HG03108 (cell line): Measurements from ENCODE around the gene CCND2.

Experiments used
- ATAC-seq: cut with Tn5 transposase; IDR thresholded peaks from one replicate; pipeline ENCODE4 v1.9.1; 2021; ENCODE audit warnings: moderate library complexity; ENCODE audit not compliant: unreplicated experiment

Gene CCND2

GRCh38 chr12:4276524-4277204, 3.1 kb downstream of the CCND2 start:
- ATAC-seq: peak; percentile 27

GRCh38 chr12:4277205-4277543, 3.6 kb downstream of the CCND2 start:
- ATAC-seq: no peak

GRCh38 chr12:4277857-4278256, 4.3 kb downstream of the CCND2 start:
- no peak for ATAC-seq

- ATAC-seq: no peak
Observed at GRCh38 chr12:4278329-4279197, 5.0 kb downstream of the CCND2 start.

- no peak for ATAC-seq
Observed at GRCh38 chr12:4279198-4279690, 5.7 kb downstream of the CCND2 start.

- ATAC-seq: no peak
Observed at GRCh38 chr12:4280351-4281163, 7.0 kb downstream of the CCND2 start.

GRCh38 chr12:4281173-4281654, 7.7 kb downstream of the CCND2 start:
- ATAC-seq: no peak

GRCh38 chr12:4282103-4282891, 8.7 kb downstream of the CCND2 start:
- no peak for ATAC-seq

- no peak for ATAC-seq
Observed at GRCh38 chr12:4282892-4283511, 9.4 kb downstream of the CCND2 start.

- no peak for ATAC-seq
Observed at GRCh38 chr12:4283512-4284255, 10.1 kb downstream of the CCND2 start.

GRCh38 chr12:4284306-4284705, 10.7 kb downstream of the CCND2 start:
- ATAC-seq: no peak

GRCh38 chr12:4285070-4285469, 11.5 kb downstream of the CCND2 start:
- ATAC-seq: no peak

- ATAC-seq: no peak
Observed at GRCh38 chr12:4286228-4286627, 12.7 kb downstream of the CCND2 start.

GRCh38 chr12:4286771-4287317, 13.3 kb downstream of the CCND2 start:
- no peak for ATAC-seq

GRCh38 chr12:4287325-4288211, 14.0 kb downstream of the CCND2 start:
- no peak for ATAC-seq

- ATAC-seq: no peak
Observed at GRCh38 chr12:4288296-4289131, 15.0 kb downstream of the CCND2 start.

- ATAC-seq: no peak
Observed at GRCh38 chr12:4289231-4289878, 15.8 kb downstream of the CCND2 start.
